ENCODE results near the gene LRRC18.

The LRRC18 gene

DNA sequence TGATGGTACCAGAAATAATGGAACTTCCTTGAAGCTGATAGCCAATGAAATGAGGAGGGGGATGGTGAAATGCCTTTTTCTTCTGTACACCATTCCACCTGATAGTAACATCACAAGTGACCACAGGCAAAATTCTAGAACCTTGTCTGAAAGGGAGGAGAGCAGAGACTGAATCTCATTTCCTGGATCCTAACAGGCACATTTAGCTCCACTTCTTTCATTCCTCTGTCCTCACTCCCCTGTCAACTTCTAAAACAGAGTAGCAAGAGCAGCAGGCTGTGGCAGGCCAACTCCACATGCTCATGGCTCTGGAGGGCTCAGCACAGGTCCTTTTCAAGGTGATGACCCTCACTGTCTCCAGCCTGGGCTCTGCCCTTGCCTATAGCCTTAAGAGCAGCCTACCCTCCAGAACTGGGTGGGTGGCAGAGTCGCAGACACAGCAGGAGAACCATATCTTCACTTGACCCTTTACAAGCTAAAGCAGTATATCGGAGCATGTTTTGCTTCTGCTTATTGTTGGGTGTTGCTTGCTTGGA is at the start of gene LRRC18:
Gene LRRC18, minus strand, starts transcription at position 51 of the 536 bp plus-strand sequence. CDS start 25,685 bp downstream, outside the sequence.
- DNase-seq, result no peak

DNA sequence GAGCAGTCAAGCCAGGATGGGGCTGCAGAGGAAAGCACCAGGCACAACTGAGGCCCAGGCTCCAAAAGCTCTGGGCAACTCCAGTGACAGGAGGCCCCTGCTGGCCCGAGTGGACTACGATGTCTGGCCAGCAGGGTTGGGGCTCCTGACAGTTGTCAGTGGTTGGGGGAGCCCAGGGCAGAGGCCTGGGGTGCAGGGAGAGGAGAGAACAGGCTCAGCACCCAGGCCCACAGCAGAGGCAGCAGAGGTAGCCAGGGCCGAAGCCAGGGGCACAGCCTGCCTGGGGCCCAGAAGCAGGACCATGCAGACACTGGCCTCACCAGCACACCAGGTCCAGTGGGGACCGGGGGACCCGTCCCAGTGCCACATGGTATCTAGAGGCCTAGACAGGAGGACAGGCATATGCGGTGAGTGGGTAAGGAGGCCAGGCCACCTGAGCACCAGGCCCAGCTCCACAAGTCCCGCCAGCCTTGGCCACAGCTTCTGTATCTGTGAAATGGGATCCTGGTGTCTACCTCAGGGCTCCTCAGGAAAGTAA is 46.0 kb upstream of the LRRC18 start:
- DNase-seq, result no peak

DNA sequence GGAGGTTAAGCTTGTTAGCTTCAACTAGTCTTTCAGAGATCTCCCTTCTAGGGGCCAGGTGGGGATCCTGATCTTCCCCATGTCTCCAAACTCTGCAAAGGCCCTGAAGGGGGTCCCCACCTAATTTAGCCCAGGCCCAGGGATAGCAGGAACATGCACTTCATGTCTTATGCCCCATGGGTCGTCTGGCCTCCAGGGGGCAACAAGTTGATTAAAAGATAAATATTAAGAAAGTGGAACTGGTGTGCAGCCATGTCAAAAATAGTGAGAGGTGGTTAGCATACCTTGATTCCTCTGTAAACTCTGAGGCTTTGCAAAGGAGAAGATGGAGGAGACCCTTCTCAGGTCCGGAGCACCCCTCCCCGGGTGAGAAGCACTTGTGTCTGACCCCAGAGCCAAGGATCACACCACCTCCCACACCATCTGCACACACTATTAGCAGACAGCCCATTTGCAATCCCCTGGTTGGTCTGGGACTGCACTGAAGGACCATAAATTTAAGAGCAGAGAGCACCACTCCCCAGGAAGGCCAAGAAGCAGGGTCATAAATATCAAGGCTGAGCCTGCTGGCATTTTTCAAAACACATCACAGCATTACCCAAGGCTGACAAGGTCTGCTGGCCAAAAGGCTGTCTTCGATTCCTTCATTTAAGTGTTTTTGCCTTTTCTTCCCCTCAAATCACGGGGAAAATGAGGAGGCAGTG is 44.2 kb upstream of the LRRC18 start:
- no peak for DNase-seq

DNA sequence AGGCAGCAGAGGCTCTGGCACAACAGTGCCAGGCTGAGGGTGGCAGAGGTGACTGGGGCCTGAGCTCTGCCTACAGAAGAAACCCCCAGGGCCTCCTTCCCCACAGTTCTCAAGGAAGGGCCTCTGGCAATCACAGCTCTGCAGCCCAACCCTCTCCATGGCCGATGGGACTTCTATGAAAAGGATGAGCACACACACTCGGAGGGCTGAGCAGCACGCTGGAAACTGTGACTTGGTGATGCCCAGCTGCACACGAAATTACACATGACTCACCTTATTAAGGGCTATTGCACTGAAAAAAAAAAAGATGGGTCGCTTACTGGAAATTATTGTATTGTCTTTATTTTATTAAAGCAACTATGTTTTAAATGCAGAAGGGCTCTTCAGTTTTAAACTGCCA is 42.9 kb upstream of the LRRC18 start:
- no peak for DNase-seq

DNA sequence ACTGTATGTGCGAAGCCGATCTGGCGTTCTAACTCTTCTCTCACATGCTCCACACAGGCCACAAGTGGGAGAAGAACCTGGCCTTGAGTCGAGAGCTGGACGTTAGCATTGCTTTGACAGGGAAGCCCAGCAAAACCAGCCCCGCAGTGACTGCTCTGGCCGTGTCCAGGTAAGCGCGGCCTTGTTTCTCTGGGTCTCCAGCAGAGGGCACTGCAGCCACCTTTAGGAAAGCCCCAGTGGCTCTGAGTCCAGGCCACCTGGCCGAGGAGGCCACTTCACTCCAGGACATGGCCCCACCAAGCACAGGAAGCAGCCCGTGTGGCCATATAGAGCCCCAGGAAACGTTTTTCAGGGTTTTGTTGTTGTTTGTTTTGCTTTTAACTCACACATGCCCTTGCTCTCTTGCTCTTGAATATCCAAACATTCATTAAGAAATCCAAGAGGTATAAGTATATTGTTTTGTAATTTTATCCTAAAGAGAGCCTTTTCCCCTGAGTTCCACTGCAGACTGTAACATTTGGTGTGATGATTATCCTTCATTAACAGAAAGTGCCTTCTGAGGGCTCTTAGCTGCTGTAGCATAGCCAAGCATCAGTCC is 41.8 kb upstream of the LRRC18 start:
- no peak for DNase-seq

DNA sequence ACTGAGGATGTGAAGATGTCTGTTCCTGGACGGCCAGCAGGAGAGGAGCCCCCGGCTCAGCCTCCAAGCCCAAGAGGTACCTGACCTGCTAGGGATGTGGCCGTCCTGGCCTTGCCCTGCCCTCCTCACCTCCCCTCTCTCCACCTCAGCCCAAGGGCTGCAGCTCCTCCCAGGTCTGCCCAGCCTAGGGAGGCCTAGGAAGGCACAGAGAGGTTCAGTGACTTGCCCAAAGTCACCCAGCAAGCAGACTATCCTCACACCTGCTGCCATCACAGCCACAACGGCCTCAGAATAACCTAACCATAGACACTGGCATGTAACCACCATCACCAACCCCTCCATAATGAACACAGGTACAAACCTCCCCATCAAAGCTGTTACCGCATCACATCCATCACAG is 38.7 kb upstream of the LRRC18 start:
- DNase-seq, result no peak

DNA sequence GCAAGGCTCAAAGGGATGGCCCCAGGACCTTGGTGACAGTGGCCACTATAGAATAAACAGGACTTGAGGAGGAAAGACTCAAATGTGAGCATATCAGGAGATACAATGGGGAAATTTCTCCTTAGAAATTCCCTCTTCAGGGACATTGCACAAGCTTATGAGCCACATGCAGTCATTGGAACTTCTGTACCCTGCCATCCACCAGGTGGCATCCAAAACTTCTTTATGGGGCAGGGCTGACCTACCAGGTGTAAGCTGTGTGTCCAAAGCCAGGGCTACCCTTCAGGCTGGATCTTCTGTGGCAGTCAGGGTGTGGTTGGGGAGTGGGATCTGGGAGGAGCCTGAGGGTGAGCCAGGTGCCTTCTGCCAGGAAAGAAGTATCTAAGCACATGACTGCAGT is 36.6 kb upstream of the LRRC18 start:
- no peak for DNase-seq

DNA sequence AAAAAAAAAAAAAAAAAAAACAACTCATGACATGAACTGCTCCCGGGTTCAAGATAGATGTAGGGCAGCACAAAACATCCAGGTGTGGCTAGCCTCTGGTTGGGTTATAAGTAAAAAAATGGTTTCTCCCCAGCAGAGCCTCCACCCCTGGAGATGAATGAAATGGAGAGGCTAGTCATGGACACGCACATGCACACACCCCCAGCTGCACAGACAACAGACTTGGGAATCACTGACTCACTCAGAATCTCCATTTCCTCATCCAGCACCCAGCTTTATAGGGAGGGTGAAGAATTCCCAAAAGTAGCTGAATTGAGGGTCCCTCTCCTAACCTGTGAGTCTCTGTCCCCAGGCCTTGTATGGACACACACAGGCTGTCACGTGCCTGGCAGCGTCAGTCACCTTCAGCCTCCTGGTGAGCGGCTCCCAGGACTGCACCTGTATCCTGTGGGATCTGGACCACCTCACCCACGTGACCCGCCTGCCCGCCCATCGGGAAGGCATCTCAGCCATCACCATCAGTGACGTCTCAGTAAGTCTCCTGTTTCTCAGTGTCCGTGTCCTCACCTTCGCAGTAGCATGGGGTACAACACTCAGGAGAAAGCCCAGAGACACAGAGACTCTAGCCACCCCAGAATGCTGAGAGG is 35.0 kb upstream of the LRRC18 start:
- DNase-seq, result no peak

DNA sequence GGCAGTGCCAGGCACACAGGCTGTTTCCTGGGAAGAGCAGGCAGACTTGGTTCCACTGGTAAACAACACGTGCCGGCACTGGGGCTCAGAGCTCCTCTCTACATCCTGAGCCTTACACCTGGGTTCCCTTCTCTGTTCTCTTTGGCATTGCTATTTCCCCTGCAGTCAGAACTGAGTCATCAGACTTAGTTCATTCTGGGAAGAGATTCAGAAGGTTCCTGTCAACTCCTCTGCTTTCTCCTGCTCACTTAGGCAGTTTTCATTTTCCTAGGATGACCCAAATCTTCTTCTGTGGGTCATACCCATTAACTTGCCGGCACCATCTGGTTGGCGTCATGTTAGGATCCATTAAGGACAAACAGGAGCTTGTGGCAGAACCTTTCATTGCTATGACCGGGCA is 33.4 kb upstream of the LRRC18 start:
- DNase-seq, result no peak

DNA sequence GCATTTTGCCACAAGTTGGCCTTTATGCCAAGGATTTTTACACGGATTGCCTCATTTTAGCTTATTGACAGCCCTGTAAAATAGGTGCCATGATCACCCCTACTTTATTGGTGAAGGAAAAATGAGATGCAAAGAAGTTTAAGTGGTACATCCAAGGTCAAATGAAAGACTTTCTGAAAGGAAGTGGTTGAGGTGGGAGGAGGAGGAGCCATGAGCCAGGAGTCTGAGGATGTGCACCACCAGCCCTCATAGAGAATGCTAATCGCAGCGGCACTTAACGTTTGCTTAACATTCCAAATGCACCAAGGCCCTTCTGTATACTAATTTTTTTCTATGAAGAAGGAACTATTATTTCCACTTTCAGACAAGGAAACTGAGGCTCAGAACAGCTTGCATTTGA is 31.0 kb upstream of the LRRC18 start:
- DNase-seq, result no peak

DNA sequence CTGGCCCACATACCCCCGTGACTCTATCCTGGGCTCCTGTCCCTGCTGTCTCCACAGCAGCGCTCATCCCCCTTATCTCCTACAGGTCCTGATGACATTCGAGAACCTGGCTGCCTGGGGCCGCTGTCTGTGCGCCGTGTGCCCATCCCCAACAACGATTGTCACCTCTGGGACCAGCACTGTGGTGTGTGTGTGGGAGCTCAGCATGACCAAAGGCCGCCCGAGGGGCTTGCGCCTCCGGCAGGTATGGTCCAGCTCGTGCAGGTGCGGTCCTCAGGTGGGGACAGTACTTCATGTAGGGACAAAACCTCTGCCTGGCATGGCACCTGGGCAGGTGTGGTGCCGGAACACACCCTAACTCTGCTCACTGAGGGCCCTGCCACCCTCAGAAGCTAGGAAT is 30.4 kb upstream of the LRRC18 start:
- DNase-seq, result no peak

DNA sequence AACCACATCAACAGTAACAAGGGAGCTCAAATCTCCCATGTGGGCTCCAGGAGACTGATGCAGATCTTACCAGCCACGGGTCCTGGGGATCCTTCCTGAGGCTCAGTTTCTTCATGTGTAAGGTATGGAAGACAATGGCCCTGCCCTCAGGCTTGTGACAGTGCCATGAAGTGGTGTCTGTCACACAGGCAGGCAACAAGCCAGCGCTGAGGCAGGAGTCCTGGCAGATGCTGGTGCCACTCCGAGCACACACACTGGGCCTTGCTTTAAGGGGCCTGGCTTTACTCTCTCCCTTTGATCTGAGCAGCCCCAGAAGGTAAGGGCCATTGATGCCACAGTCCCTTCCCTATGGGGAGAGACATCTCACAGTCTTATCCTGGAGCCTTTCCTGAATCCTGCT is 28.4 kb upstream of the LRRC18 start:
- no peak for DNase-seq

DNA sequence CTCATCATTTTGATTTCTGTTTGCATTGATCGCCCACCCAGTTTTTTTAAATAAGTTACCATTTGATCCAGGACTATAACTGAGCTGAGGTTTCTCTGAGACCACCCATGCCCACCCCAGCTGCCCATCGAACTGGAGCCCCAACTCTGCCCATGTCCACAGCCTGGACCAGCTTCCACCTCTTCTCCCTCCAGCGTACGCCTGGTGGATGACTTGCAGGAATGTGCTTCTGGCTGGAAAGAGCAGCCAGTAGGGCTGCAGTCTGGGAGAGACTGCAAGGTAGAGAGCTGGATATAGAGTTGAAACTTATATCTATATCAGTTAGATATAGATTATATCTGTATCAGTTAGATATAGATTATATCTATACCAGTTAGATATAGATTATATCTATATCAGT is 25.8 kb upstream of the LRRC18 start:
- no peak for DNase-seq

DNA sequence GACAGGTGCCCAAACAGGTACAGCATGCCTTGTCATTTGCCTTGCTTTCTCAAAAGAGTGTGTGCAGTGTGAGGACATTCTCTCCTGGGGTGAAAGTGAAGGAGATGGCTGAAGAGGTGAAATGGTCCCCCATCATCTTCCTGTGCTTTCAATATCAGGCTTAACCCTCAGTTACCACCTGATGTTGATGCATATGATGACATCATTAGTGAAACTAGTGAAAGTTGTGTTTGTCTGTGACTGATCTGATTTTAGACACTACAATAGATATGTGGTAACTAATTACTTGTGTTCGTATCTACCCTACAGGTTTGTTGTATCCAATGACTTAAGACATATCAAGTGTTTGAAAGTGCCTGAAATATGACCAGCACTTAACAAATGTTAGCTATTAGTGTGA is 24.4 kb upstream of the LRRC18 start:
- no peak for DNase-seq

DNA sequence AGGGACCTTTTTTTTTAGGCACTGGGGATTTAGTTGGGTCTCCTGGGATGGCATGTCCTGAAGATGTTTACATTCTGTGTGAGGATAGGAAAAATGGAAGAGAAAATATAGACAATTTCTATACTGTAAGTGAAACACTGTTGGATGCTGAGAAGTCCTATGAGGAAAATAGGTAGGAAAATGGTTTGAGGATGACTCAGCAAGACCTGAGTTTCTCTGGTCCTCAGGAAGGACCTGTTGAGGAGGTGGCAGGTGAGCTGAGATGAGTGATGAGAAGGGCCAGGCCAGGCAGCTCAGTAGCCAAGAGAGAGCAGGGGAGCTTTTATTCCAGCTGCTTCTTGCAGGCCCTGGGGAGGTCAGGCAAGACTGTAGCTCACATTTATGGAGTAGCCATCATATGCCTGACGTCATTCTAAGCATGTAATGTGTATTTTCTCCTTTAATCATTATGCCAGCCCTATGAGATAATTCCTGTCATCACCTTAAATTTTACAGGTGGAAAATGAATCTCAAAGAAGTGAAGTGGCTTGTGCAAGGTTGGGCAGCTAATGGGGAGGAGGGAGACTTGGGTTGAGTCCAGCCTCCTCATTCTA is 19.1 kb upstream of the LRRC18 start:
- no peak for DNase-seq

DNA sequence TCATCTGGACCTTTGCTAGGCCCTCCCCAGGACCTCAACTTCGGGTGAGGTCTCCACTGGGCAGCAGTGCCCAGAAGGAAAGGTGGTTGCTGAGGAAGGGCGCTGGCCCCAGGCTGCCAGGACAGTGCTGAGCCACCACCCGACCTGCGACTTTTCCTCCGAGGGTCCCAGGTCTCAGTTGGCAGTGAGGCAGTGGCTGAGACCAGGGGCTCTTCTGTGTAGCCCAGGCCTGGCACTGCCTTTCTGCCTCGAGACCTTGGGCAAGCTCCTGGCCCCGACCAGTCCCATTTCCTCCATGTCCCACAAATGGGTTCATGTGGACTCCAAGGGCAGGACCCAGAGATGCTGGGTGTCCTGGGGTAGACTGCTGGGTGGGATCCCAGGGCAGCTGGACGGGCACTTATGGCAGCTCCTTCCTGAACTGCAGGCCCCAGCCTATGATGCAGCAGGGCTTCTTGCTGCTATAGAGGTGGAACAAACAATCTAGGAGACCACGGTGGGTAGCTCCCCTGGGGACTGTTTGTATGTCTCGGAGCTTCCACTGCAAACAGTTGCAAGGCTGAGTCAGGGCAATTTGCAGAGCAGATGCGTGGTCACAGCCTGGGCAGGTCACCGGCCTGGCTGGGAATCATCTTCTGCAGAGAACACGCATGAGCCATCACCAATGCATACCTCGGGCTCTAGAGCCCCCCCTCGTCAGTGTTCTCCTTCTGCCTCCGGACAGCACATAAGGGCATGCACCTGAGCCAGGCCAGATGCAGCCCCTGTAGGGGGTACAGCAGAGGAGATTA is 17.9 kb upstream of the LRRC18 start:
- no peak for DNase-seq

DNA sequence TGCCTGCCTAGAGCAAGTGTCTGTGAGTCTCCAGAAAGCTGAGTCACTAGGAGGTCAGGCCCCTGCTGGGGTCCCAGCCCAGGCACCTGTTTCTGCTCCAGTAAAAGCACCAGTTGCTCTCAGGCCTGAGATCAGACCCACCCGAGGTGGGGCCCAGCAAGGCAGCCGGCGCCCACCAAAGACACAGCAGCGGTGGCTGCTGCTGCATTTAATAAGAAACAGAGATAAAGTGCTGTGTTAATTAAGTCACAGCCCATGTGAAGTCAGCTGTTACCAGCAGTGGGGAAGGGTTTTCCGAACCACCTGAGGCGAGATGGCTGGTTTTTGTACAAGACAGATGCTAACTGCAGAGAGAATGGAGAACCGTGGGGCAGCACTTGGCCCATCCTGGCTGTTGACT is 12.1 kb upstream of the LRRC18 start:
- no peak for DNase-seq

DNA sequence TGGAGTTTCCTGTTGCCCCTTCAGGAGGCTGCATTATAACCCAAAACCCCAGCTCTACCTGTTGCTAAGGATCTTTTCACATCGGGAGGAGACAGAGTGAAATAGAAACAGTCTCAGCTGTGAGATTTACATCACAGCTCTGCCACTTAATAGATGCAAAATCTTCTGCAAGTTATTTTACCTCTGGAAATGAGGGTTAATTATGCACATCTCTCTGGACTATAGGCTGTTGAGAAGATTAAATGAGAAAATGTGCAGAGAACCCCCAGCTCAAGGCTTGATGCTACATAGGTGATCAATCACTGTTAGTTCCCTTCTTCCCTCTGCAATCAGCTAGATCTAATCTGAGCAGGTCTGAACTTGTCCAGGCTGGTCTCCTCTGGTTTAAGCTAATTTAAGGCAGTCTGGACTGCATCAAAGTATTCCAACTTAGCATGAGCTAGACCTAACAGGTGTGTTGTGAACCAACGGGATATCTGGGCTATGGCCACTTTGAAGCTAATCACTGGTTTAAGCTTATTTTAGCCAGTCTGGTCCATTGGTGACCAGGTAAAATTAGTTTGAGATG is 8.9 kb upstream of the LRRC18 start:
- DNase-seq, result no peak

DNA sequence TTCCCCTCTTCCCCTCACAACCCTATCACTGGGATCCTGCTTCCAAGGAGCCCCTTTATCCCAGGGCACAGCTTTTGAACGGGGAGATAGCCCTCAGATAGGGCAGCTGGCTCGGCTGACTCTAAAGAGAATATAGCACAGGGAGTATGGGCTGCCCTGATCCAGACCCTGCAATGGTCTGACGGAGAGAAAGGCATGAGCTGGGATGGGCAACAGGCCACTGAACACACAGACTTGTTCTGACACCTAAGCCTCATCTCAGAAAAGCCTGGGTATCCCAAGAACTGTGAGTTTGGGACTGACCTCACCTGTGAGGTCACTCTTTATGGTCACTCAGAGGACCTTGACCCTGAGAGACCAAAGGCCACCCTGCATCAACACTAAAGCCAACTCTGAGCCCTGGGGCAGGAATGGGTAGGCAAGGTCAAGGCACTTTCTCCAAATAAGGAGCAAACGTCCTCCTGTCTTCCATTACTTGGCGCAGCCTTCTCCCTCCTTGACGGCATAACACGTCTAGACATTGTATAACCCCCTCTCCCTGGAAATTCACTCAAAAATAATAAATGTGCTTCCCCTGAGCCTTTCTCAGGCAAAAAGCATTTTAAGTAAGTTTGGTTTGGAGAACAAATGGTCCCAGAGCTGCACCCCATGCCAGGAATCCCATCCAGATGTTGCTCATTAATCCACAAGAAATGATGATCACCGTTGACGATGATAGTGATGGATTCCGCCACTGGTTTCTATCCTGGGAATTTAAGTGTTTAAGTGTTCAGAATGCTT is 8.2 kb upstream of the LRRC18 start:
- no peak for DNase-seq

DNA sequence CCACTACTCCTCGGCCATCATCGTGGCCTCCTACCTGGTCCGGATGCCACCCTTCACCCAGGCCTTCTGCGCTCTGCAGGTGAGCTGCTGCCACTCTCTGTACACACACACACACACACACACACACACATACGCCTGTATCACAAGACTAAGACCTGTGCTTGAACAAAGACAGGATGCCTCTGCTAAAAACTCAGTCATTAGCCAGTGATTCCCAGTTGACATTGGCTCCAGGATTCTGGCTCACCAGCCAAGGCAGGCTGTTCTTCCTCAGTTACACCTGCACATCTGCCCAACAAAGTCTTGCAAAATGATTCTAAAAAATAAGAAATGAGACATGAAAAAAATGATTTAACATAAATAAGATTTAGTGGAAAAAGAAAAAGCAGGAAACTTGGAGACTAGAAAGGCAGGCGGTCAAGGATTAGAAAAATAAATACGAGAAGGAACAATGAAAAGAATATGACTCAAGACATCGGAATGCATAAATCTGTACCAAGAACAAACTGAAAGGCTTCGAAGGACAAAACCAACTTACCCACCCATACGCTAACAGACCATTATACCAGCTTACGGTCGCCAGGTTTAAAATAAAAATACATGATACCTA is 7.4 kb upstream of the LRRC18 start:
- no peak for DNase-seq

DNA sequence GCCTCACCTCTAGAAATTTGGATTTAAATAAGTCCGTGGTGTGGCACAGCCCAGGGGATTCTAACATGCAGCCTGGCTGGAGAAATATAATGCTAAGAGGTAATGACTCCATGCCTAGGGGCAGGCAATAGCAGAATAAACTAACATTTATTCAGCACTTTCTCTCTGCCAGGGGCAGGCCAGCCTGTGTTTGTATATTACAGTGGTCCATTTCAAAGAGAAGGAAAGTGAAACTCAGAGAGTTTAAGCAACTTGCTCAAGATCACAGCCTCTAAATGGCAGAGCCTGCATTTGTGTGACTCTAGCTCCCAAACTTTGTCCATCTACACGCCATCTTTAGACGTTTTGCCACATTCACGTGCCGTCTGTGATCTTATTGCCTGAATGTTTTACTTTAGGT is 6.7 kb upstream of the LRRC18 start:
- no peak for DNase-seq

Measured in NCI-H187 treated with DMSO at 0.1 percent for 48 hours (cell line).